ENCODE results near the gene FNDC11.

FNDC11 gene

DNA sequence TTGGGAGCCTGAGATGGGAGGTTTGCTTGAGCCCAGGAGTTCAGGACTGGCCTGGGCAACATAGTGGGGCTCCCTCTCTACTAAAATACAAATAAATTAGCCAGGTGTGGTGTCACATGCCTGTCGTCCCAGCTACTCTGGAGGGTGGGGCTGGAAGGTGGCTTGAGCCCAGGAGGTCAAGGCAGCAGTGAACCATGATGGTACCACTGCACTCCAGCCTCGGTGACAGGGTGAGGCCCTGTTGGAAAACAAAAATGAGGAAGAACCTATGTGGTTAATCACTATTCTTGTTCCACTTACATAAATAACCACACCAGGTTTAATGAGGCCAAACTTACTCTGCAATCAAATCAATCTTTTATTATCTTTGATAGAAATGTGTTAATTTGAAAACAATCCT is 28.0 kb upstream of the FNDC11 start:
- no peak for DNase-seq (ENCODE audit: low spot score)

DNA sequence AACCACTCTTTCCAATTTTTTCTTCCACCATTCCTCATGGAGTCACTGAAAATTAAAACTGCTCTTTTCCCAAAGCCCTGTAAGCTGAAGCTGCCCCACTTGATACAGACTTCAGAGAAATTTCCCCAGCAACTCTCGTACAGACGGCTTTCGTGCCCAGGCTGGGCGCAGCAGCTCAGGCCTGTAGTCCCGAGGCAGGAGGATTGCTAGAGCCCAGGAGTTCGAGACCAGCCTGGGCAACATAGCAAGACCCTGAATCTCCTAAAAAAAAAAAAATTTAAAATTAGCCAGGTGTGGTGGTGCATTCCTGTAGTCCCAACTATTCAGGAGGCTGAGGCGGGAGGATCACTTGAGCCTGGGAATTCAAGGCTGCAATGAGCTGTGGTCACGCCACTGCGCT is 26.8 kb upstream of the FNDC11 start:
- no peak for DNase-seq (ENCODE audit: low spot score)

- no peak for DNase-seq (ENCODE audit: low spot score)
Measured at GRCh38 chr20:63529180-63529860, 24.6 kb upstream of the FNDC11 start.

DNA sequence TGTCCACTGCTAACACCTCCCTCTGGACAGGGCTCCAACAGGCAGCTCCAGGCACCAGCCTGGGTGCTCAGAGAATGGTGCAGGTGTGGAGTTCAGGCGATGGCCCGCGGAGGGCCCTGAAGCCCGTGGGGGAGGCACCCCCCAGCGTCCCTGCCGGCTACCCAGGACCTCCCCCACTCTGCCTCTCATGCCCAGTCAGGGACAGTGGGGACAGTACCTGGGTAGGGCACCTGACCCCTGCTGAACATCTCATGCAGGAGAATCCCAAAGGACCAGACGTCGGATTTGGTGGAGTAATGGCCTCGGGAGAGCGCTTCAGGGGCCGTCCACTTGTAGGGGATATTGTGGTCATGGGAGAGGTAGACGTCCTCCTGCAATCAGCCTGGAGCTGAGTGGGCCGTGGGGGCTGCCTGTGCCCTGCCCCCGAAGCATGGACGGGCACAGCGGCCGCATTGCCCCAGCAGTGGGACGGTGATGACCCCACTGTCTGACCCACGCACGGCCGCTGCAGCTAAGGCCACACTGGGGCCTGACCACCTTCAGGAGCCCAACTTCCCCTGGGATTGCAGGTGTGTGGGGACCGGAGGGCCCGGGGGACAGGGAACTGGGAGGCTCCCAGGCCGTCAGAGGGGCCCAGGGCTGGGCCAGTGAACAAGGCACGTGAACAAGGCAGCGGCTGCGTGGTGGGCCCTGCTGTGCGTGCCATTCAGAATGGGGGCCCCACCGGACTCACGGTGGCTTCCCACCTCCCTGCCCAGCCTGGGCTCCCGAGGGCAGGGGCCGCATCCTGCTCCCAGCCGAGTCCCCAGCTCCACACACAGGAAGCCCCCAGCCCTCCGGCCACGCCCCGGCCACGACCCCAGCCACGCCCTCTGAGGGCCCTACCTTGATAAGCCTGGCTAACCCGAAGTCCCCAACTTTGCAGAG is 23.8 kb upstream of the FNDC11 start:
- DNase-seq (ENCODE audit: low spot score), result no peak

DNA sequence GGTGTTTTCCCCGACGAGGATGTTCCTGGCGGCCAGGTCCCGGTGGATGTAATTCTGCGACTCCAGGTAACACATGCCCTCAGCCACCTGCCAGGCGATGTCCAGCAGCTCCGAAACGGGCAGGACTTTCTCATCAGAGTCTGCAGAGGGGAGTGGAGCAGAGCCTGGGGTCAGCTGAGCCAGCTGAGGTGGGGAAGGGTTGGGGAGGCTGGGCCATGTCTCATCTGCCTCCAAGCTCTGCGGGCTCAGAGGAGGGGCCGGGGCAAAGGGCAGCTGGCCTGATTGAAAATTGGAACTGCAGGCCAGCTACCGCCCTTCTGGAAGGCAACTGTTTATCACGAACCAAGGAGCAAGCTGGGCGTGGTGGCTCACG is 23.2 kb upstream of the FNDC11 start:
- no peak for DNase-seq (ENCODE audit: low spot score)

- no peak for DNase-seq (ENCODE audit: low spot score)
Measured at GRCh38 chr20:63531686-63532448, 22.1 kb upstream of the FNDC11 start.

- no peak for DNase-seq (ENCODE audit: low spot score)
Measured at GRCh38 chr20:63532449-63532971, 21.4 kb upstream of the FNDC11 start.

- DNase-seq (ENCODE audit: low spot score), result no peak
Measured at GRCh38 chr20:63533388-63533787, 20.6 kb upstream of the FNDC11 start.

DNA sequence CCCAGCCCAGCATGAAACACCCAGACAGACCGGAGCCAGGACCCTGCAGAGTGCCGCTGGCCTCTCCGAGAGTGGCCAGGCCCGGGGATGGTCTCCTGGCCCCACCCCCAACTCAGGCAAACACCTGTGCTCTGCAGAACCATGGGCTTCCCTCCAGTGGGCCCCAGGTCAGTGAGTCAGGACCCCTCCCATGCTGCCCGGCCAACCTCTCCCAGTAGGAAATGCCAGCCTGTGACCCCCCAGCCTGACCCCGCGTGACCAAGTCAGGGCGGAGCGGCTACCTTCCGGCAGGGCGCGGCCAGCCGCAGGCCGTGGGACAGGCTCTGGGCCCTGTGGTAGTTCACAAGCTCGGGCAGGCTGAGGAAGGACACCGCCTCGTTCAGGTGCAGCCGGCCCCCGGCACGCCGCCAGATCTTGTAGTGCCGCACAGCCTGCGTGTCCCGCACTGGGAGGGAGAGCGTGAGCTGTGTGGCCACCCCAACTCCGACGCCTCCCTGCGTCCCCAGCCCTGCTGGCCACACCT is 20.0 kb upstream of the FNDC11 start:
- DNase-seq (ENCODE audit: low spot score), result no peak

- DNase-seq (ENCODE audit: low spot score), result no peak
Measured at GRCh38 chr20:63534427-63534830, 19.5 kb upstream of the FNDC11 start.

GRCh38 chr20:63534831-63535651 is 18.9 kb upstream of the FNDC11 start:
- no peak for DNase-seq (ENCODE audit: low spot score)

GRCh38 chr20:63536241-63536977 is 17.6 kb upstream of the FNDC11 start:
- DNase-seq (ENCODE audit: low spot score), result no peak

- DNase-seq (ENCODE audit: low spot score), result no peak
Measured at GRCh38 chr20:63536997-63537524, 16.9 kb upstream of the FNDC11 start, which contains the start of gene PTK6. Gene PTK6, minus strand, starts transcription at chr20:63537376. Its CDS starts 62 bp downstream, at chr20:63537314.

GRCh38 chr20:63537525-63538203 is 16.3 kb upstream of the FNDC11 start:
- peak; percentile 94 for DNase-seq (ENCODE audit: low spot score)

GRCh38 chr20:63538204-63539091 is 15.5 kb upstream of the FNDC11 start:
- no peak for DNase-seq (ENCODE audit: low spot score)

- no peak for DNase-seq (ENCODE audit: low spot score)
Measured at GRCh38 chr20:63539092-63539430, 14.9 kb upstream of the FNDC11 start.

DNA sequence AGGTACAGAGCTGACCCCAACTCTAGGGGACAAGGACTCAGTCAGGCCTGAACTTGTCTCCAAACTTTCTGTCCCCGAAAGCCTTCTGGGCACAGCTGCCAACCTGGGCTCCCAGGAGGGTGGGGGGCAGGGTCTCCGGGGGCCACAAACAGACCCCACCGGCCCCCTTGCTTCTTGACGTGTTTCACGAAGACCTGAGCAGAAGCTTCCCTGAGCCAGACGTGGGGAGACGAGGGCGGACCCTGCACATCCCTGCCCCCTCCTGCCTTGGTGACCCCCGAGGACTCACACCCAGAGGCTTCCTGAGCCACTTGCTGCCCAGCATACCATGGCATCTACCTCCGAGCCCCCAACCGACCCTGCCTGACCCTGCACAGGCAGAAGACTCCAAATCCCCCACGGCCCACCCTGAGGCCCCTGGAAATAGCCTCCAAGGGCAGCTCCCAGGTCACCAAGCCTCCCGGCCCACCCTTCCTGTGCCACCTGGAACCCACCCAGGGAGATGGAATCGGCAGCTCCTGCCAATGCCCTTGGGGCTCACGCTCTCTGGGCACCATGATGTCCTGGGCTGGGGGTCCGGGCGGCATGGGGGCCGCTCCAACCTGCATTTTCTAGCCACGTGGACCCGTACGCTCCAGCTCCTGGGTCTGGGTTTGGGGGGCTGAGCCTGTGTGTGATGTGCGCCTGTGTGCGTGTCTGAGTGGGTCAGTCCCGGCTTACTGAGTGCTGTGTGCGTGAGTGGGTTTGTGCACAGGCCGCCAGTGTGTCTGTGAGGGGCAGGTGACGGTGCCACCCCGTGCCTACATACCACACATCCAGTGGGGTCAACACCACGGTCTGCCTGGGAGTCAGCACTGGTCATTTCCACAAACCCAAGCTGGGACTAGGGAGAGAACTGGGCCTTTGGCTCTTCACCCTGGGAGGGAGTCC is 14.3 kb upstream of the FNDC11 start:
- no peak for DNase-seq (ENCODE audit: low spot score)
